GM12875 (cell line): ENCODE measurements around the gene ZDHHC4.

ENCODE experiments used
- H3K4me3 ChIP-seq: one replicate; pipeline ENCODE4 v1.5.1; 2011; ENCODE audit warnings: low read depth, low read length, control low read depth
- CTCF ChIP-seq: IDR thresholded peaks from 2 replicates; pipeline ENCODE4 v1.5.1; 2011; ENCODE audit warnings: low read depth, mild to moderate bottlenecking, control low read depth, inconsistent platforms, low read length, moderate library complexity, borderline replicate concordance; ENCODE audit not compliant: insufficient read depth

The ZDHHC4 gene

GRCh38 chr7:6619961-6620360 lies 42.7 kb downstream of the ZDHHC4 start:
- no peak for TF ChIP-seq CTCF
- H3K4me3 ChIP-seq, result no peak overlapping the region

GRCh38 chr7:6621195-6622133 lies 44.2 kb downstream of the ZDHHC4 start:
- no peak for TF ChIP-seq CTCF
- H3K4me3 ChIP-seq, result no peak overlapping the region

GRCh38 chr7:6622134-6622710 lies 45.0 kb downstream of the ZDHHC4 start:
- no peak overlapping the region for H3K4me3 ChIP-seq
- no peak for TF ChIP-seq CTCF

- TF ChIP-seq CTCF, result no peak
- no peak overlapping the region for H3K4me3 ChIP-seq
Observed at GRCh38 chr7:6623589-6624245, 46.5 kb downstream of the ZDHHC4 start.

- TF ChIP-seq CTCF, result no peak
- no peak overlapping the region for H3K4me3 ChIP-seq
Observed at GRCh38 chr7:6624246-6624611, 47.0 kb downstream of the ZDHHC4 start.

- no peak overlapping the region for H3K4me3 ChIP-seq
- TF ChIP-seq CTCF, result no peak
Observed at GRCh38 chr7:6628045-6628444, 50.8 kb downstream of the ZDHHC4 start.
